Measurements from ENCODE around the gene IL23R. TPM values are rescaled to one million over a fixed set of nuclear protein-coding genes. Genes with fewer than 3 reads are reported as not detected.

IL23R gene
- not detected in 2 replicates for total RNA-seq

- Histone ChIP-seq H3K36me3 (ENCODE audit: insufficient read depth, low read length) (no peaks in the 10 kb centered on the region), H3K27me3 (ENCODE audit: insufficient read depth, low read length) (peaks cover 5% of the 10 kb centered on the region), H3K27ac (ENCODE audit: low read depth, low read length) (no peak within 1 kb of the TSS), H3K79me2 (ENCODE audit: insufficient read depth, low read length) (no peaks in the 10 kb centered on the region), H4K20me1 (ENCODE audit: insufficient read depth, low read length) (no peaks in the 10 kb centered on the region), H3K4me2 (ENCODE audit: insufficient read depth, low read length) (no peak within 1 kb of the TSS), H3K4me1 (ENCODE audit: insufficient read depth, low read length) (no peaks in the 10 kb centered on the region), H3K4me3 (ENCODE audit: insufficient read depth, low read length) (no peak within 1 kb of the TSS), H3K9me3 (ENCODE audit: low read depth, low read length) (no peaks in the 10 kb centered on the region), H2AFZ (ENCODE audit: low read length) (no peak within 1 kb of the TSS)
- no peak for TF ChIP-seq CTCF (IDR thresholded peaks at IDR 0.05; ENCODE audit: extremely low read depth, low read depth, low read length)
- no peak for DNase-seq (ENCODE audit: insufficient read length, low spot score, missing footprints)
These were observed at the start of gene IL23R for GRCh38 chr1:67166196-67166595. Gene IL23R (plus strand): TSS chr1:67166454. CDS start chr1:67168121, 1,667 bp downstream.

DNA sequence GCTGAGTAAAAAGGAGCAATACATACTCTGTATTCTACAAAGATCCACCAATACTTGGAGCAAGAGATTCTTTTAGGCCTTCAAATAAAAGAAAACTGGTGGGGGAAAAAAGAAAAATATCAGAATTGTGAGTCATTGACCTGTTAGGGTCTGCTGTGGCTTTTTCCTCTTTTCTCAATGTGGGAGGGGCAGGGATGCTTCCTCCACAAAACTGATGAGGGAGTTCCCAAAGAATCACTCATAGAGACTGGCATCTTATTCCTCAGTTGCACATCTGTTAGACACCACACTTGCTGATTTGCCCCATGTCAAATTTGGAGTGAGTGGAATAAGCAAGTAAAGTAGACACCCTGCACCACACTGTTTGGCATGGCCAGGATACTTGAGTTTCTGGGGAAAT, 48.1 kb upstream of the IL23R start:
- Histone ChIP-seq H3K79me2 (ENCODE audit: insufficient read depth, low read length) (no peaks in the 10 kb centered on the region), H3K4me2 (ENCODE audit: insufficient read depth, low read length) (no peak overlapping the region), H3K27ac (ENCODE audit: low read depth, low read length) (no peak overlapping the region), H2AFZ (ENCODE audit: low read length) (no peak overlapping the region), H3K27me3 (ENCODE audit: insufficient read depth, low read length) (no peaks in the 10 kb centered on the region), H3K9me3 (ENCODE audit: low read depth, low read length) (no peaks in the 10 kb centered on the region), H3K36me3 (ENCODE audit: insufficient read depth, low read length) (no peaks in the 10 kb centered on the region), H3K4me1 (ENCODE audit: insufficient read depth, low read length) (no peaks in the 10 kb centered on the region), H3K4me3 (ENCODE audit: insufficient read depth, low read length) (no peak overlapping the region), H4K20me1 (ENCODE audit: insufficient read depth, low read length) (no peaks in the 10 kb centered on the region)
- TF ChIP-seq CTCF (IDR thresholded peaks at IDR 0.05; ENCODE audit: extremely low read depth, low read depth, low read length): no peak
- no peak for DNase-seq (ENCODE audit: insufficient read length, low spot score, missing footprints)

DNA sequence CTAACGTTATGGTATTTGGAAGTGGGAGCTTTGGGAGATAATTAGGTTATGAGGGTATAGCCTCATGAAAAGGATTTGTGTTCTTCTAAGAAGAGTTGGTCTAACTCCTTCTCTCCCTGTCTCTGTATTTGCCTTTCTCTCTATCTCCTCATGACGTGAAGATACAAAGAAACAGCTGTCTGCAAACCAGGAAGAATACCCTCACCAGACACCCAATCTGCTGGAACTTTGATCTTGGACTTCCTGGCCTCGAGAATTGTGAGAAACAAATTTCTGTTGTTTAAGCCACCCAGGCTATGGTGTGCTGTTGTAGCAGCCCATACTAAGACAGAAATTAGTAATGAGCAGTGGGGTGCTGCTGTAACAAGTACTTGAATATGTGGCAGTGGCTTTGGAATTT, 47.6 kb upstream of the IL23R start:
- TF ChIP-seq CTCF (IDR thresholded peaks at IDR 0.05; ENCODE audit: extremely low read depth, low read depth, low read length): no peak

GRCh38 chr1:67120855-67121619, 45.2 kb upstream of the IL23R start:
- Histone ChIP-seq H3K79me2 (ENCODE audit: insufficient read depth, low read length) (no peaks in the 10 kb centered on the region), H3K36me3 (ENCODE audit: insufficient read depth, low read length) (no peaks in the 10 kb centered on the region), H2AFZ (ENCODE audit: low read length) (no peak overlapping the region), H3K4me3 (ENCODE audit: insufficient read depth, low read length) (no peak overlapping the region), H3K27me3 (ENCODE audit: insufficient read depth, low read length) (no peaks in the 10 kb centered on the region), H3K4me2 (ENCODE audit: insufficient read depth, low read length) (no peak overlapping the region), H4K20me1 (ENCODE audit: insufficient read depth, low read length) (no peaks in the 10 kb centered on the region), H3K4me1 (ENCODE audit: insufficient read depth, low read length) (no peaks in the 10 kb centered on the region), H3K9me3 (ENCODE audit: low read depth, low read length) (no peaks in the 10 kb centered on the region), H3K27ac (ENCODE audit: low read depth, low read length) (no peak overlapping the region)
- DNase-seq (ENCODE audit: insufficient read length, low spot score, missing footprints): no peak
- no peak for TF ChIP-seq CTCF (IDR thresholded peaks at IDR 0.05; ENCODE audit: extremely low read depth, low read depth, low read length)

More for the DNA sequence above, 47.6 kb upstream of the IL23R start:
- H3K4me2 ChIP-seq (ENCODE audit: insufficient read depth, low read length): no peak overlapping the region
- no peak overlapping the region for H3K27ac ChIP-seq (ENCODE audit: low read depth, low read length)
- DNase-seq (ENCODE audit: insufficient read length, low spot score, missing footprints): no peak
- no peaks in the 10 kb centered on the region for H4K20me1 ChIP-seq (ENCODE audit: insufficient read depth, low read length)
- H3K27me3 ChIP-seq (ENCODE audit: insufficient read depth, low read length): no peaks in the 10 kb centered on the region
- H3K4me1 ChIP-seq (ENCODE audit: insufficient read depth, low read length): no peaks in the 10 kb centered on the region
- no peaks in the 10 kb centered on the region for H3K79me2 ChIP-seq (ENCODE audit: insufficient read depth, low read length)
- H3K36me3 ChIP-seq (ENCODE audit: insufficient read depth, low read length): no peaks in the 10 kb centered on the region
- no peak overlapping the region for H3K4me3 ChIP-seq (ENCODE audit: insufficient read depth, low read length)
- no peaks in the 10 kb centered on the region for H3K9me3 ChIP-seq (ENCODE audit: low read depth, low read length)
- H2AFZ ChIP-seq (ENCODE audit: low read length): no peak overlapping the region

All from osteoblast (primary cell).